H1 (cell line): ENCODE results near the gene DNAL4.

Experiments
- CTCF ChIP-seq, 3 experiments: IDR thresholded peaks; 1 replicate in 2 of 3; 2 replicates in 1 of 3; pipeline versions ENCODE4 v1.5.1 to v1.6.1; 2011; ENCODE audit warnings: low read length in 3 of 3, mild to moderate bottlenecking in 3 of 3, inconsistent platforms in 2 of 3, low read depth in 1 of 3, moderate library complexity in 1 of 3; ENCODE audit not compliant: insufficient read depth in 1 of 3; ENCODE audit errors: control extremely low read depth in 1 of 3
- RAD21 ChIP-seq, 2 experiments: IDR thresholded peaks in 1 of 2; conservative IDR thresholded peaks in 1 of 2; 2 replicates each; pipeline ENCODE4 v1.6.1; 2011; ENCODE audit warnings: low read depth in 2 of 2, low read length in 2 of 2, improper control_type of control experiment in 1 of 2, inconsistent platforms in 1 of 2, mild to moderate bottlenecking in 1 of 2, moderate library complexity in 1 of 2

GRCh38 chr22:38745676-38746460, 48.1 kb downstream of the DNAL4 start:
- TF ChIP-seq RAD21 (IDR thresholded peaks at IDR 0.05 in 1 of 2, conservative IDR thresholded peaks at IDR 0.05 in 1 of 2; ENCODE audit: low read depth in 2 of 2, low read length in 2 of 2): no peak
- no peak for TF ChIP-seq CTCF (IDR thresholded peaks at IDR 0.05; ENCODE audit: control extremely low read depth in 1 of 3, insufficient read depth in 1 of 3, low read depth in 1 of 3, low read length in 3 of 3)
